NCI-H345 (cell line): ENCODE measurements around the gene APOL1.

Experiments used
- DNase-seq: peaks from one replicate; lab custom pipeline; 2025; lab: John Stamatoyannopoulos, UW

The APOL1 gene

GRCh38 chr22:36315325-36315724, 62.4 kb downstream of the APOL1 start:
- DNase-seq, result no peak

- no peak for DNase-seq
Measured at GRCh38 chr22:36316419-36316818, 63.5 kb downstream of the APOL1 start.
